ENCODE results near the gene CCDC78. TPM values are rescaled to one million over a fixed set of nuclear protein-coding genes. Genes with fewer than 3 reads are reported as not detected.

The CCDC78 gene
- total RNA-seq, 1 donor from 2014 or later, result 2.5 TPM

DNA sequence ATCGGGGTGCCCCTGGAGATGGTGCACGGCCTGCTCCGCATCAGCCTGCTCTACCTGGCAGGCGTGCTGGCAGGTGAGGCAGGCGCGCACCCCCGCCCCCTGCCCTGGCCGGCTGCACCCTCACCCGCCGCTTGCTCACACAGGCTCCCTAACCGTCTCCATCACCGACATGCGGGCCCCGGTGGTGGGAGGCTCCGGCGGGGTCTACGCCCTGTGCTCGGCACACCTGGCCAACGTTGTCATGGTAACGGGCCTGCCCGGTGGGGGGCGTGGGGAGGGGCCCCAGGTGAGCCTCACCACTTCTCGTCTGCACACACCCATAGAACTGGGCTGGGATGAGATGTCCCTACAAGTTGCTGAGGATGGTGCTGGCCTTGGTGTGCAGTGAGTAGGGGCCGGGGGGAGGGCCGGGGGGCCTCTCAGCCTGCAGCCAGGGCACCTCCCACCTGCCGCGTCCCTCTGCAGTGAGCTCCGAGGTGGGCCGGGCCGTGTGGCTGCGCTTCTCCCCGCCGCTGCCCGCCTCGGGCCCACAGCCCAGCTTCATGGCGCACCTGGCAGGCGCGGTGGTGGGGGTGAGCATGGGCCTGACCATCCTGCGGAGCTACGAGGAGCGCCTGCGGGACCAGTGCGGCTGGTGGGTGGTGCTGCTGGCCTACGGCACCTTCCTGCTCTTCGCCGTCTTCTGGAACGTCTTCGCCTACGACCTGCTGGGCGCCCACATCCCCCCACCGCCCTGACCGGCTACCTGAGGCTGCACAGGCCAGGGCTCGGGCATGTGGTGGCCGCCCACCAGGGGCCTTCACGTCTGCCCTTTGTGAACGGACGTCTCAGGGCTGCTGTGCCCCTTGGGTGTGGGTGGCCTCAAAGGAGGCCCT is 48.7 kb downstream of the CCDC78 start:
- TF ChIP-seq, protein P1, sequence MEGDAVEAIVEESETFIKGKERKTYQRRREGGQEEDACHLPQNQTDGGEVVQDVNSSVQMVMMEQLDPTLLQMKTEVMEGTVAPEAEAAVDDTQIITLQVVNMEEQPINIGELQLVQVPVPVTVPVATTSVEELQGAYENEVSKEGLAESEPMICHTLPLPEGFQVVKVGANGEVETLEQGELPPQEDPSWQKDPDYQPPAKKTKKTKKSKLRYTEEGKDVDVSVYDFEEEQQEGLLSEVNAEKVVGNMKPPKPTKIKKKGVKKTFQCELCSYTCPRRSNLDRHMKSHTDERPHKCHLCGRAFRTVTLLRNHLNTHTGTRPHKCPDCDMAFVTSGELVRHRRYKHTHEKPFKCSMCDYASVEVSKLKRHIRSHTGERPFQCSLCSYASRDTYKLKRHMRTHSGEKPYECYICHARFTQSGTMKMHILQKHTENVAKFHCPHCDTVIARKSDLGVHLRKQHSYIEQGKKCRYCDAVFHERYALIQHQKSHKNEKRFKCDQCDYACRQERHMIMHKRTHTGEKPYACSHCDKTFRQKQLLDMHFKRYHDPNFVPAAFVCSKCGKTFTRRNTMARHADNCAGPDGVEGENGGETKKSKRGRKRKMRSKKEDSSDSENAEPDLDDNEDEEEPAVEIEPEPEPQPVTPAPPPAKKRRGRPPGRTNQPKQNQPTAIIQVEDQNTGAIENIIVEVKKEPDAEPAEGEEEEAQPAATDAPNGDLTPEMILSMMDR (IDR thresholded peaks at IDR 0.05; ENCODE audit: insufficient read depth, low read length, poor library complexity, severe bottlenecking), result no peak
- no peaks in the 10 kb centered on the region for H3K36me3 ChIP-seq (ENCODE audit: control insufficient read depth, insufficient read depth, low read length)
- H3K27me3 ChIP-seq (ENCODE audit: control insufficient read depth, insufficient read depth, low read length), result peaks cover 21% of the 10 kb centered on the region
- H3K4me3 ChIP-seq (ENCODE audit: low read depth, low read length), result no peak overlapping the region
- no peak for DNase-seq (ENCODE audit: low read depth)

DNA sequence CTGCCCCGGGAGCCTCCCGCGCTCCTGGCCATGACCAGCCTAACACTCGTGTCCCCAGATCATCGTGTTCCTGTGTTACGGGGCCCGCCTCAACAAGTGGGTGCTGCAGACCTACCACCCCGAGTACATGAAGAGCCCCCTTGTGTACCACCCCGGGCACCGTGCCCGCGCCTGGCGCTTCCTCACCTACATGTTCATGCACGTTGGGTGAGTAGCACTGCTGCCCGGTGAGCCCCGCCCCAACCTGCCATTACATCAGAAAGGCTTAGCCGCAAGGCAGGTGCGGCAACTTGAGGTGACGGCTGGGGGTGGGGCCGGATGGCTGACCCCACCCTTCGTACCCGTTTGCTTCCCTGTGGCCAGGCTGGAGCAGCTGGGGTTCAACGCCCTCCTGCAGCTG is 49.3 kb downstream of the CCDC78 start:
- TF ChIP-seq, protein P1 (IDR thresholded peaks at IDR 0.05; ENCODE audit: insufficient read depth, low read length, poor library complexity, severe bottlenecking), result no peak
- no peak for DNase-seq (ENCODE audit: low read depth)
- H3K36me3 ChIP-seq (ENCODE audit: control insufficient read depth, insufficient read depth, low read length), result no peaks in the 10 kb centered on the region
- H3K4me3 ChIP-seq (ENCODE audit: low read depth, low read length), result no peak overlapping the region
- peaks cover 21% of the 10 kb centered on the region for H3K27me3 ChIP-seq (ENCODE audit: control insufficient read depth, insufficient read depth, low read length)

- Histone ChIP-seq H3K27me3 (ENCODE audit: control insufficient read depth, insufficient read depth, low read length) (peaks cover 21% of the 10 kb centered on the region), H3K4me3 (ENCODE audit: low read depth, low read length) (no peak overlapping the region), H3K36me3 (ENCODE audit: control insufficient read depth, insufficient read depth, low read length) (no peaks in the 10 kb centered on the region)
- TF ChIP-seq, protein P1 (IDR thresholded peaks at IDR 0.05; ENCODE audit: insufficient read depth, low read length, poor library complexity, severe bottlenecking), result no peak
- no peak for DNase-seq (ENCODE audit: low read depth)
These were observed 49.7 kb downstream of the CCDC78 start for GRCh38 chr16:676565-676902.

GRCh38 chr16:675884-676564 is 50.2 kb downstream of the CCDC78 start:
- DNase-seq (ENCODE audit: low read depth), result no peak
- TF ChIP-seq, protein P1 (IDR thresholded peaks at IDR 0.05; ENCODE audit: insufficient read depth, low read length, poor library complexity, severe bottlenecking), result no peak
- Histone ChIP-seq H3K27me3 (ENCODE audit: control insufficient read depth, insufficient read depth, low read length) (peaks cover 21% of the 10 kb centered on the region), H3K4me3 (ENCODE audit: low read depth, low read length) (peak overlapping the region; percentile 22), H3K36me3 (ENCODE audit: control insufficient read depth, insufficient read depth, low read length) (no peaks in the 10 kb centered on the region)

DNA sequence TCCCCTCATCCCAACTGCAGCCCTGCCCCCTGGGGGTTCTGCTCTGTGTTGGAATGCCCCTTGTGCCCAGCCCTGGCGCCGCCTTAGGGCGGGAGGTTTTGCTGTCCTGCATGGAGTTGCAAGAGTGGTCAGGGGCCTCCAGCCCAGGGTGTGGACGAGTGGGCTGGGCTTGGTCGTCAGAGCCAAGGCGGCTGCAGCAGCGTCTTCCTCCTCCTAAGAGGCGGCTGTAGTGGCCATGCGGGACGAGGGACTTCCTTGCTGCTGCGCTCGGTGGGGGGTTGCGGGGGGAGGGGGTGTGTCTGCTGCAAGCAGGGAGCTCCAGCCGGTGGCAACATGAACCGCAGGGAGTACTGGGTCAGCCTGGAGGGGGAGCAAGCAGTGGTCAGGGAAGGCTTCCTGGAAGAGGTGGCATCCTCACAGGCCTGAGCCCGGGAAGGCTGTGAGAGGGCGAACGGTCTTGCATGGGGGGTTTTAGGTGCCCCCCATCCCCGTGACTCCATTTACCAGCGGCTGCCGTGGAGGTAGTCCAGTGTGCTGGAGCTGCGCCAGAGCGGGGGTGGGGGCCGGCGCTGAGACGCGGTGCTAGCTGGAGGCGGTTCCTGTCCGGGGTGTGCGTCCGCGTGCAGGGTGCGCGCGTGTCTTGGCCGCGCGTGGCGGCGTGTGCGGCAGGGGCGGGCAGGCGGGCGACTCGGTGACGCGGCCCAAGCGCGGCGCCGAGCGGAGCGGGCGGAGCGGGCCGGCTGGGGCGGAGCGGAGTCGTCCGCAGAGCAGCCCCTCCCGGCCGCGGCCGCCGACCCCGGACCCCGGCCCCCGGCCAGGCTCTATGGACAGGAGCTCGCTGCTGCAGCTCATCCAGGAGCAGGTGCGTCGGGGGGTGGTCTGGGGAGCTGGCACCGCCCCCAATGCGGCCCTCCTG is 51.0 kb downstream of the CCDC78 start, which contains the start of gene RHBDL1:
TSS of gene RHBDL1 (plus strand) at position 704 of the 916 bp plus-strand sequence. CDS start at position 824, 120 bp downstream.
- H3K36me3 ChIP-seq (ENCODE audit: control insufficient read depth, insufficient read depth, low read length), result no peaks in the 10 kb centered on the region
- H3K27me3 ChIP-seq (ENCODE audit: control insufficient read depth, insufficient read depth, low read length), result peaks cover 21% of the 10 kb centered on the region
- DNase-seq (ENCODE audit: low read depth), result no peak
- peak within 1 kb of the TSS; percentile 28 for H3K4me3 ChIP-seq (ENCODE audit: low read depth, low read length)
- TF ChIP-seq, protein P1 (IDR thresholded peaks at IDR 0.05; ENCODE audit: insufficient read depth, low read length, poor library complexity, severe bottlenecking), result no peak

Measured in kidney epithelial cell (primary cell).